ENCODE results near the gene DDX23.

DNA sequence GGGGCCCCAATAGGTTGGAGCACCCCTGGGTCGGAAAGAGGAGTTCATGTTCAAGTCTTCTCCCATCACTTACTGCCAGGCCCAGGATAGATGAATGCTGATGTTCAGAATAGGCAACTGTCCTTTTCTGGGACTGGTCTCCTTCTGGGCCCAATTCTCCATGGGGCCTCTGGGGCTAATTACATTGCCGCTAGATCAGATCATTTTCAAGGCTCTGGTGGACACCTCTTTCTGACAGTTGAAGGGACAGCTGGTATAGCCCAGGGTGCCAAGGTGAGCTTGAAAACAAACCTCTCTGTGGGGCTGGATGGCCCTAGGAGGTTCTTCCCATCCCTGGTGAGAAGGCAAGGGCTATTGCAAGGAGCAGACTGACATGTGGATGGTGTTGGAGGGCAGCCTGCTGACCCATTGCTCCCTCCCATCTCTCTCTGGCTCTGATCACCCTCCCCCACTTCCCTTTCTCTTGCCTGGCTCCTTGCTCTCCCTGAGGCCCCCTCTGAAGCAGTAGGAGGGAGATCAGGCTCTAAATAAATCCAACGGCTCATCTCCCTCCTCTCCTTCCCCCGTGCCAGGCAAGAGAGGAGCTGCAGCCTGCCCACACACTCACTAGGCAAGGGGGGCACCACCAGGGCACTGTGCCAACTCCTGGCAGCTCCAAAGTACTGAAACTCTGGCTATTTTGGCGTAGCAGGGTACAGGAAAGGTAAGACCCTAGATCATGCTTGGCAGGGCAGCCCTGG lies 31.8 kb downstream of the DDX23 start:
- TF ChIP-seq, protein P1, sequence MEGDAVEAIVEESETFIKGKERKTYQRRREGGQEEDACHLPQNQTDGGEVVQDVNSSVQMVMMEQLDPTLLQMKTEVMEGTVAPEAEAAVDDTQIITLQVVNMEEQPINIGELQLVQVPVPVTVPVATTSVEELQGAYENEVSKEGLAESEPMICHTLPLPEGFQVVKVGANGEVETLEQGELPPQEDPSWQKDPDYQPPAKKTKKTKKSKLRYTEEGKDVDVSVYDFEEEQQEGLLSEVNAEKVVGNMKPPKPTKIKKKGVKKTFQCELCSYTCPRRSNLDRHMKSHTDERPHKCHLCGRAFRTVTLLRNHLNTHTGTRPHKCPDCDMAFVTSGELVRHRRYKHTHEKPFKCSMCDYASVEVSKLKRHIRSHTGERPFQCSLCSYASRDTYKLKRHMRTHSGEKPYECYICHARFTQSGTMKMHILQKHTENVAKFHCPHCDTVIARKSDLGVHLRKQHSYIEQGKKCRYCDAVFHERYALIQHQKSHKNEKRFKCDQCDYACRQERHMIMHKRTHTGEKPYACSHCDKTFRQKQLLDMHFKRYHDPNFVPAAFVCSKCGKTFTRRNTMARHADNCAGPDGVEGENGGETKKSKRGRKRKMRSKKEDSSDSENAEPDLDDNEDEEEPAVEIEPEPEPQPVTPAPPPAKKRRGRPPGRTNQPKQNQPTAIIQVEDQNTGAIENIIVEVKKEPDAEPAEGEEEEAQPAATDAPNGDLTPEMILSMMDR (IDR thresholded peaks at IDR 0.05) = no peak
- TF ChIP-seq POLR2AphosphoS5 (IDR thresholded peaks at IDR 0.05) = no peak
